Spleen (tissue), 11 donors: Measurements from ENCODE around the gene CELF1. TPM values are rescaled to one million over a fixed set of nuclear protein-coding genes. Genes with fewer than 3 reads are reported as not detected.

Experiments used
- DNase-seq: peaks from one replicate; pipeline ENCODE4 v3.0.0-alpha.2; 2020
- H3K27ac ChIP-seq, 8 donors: fragments of 200-600 bp; sonication (generic) in 7 of 8; 1 replicate in 4 of 8; 2 replicates in 4 of 8; pipeline versions ENCODE4 v1.5.0 to v1.8.0; 2016 to 2021; ENCODE audit warnings: inconsistent platforms in 4 of 8, mild to moderate bottlenecking in 4 of 8, moderate library complexity in 1 of 8
- H3K27me3 ChIP-seq, 7 donors: fragments of 200-600 bp; sonication (generic) in 6 of 7; replicated peaks in 1 of 7; 1 replicate in 4 of 7; 2 replicates in 3 of 7; pipeline versions ENCODE4 v1.5.0 to v1.8.0; 2016 to 2021; ENCODE audit warnings: inconsistent platforms in 3 of 7, mild to moderate bottlenecking in 1 of 7
- H3K36me3 ChIP-seq, 6 donors: fragments of 200-600 bp; sonication (generic) in 5 of 6; 1 replicate in 4 of 6; 2 replicates in 2 of 6; pipeline versions ENCODE4 v1.5.0 to v1.8.0; 2016 to 2021; ENCODE audit warnings: inconsistent platforms in 2 of 6
- H3K4me1 ChIP-seq, 6 donors: fragments of 200-600 bp; sonication (generic) in 5 of 6; 1 replicate in 3 of 6; 2 replicates in 3 of 6; pipeline versions ENCODE4 v1.5.0 to v1.8.0; 2016 to 2021; ENCODE audit warnings: inconsistent platforms in 3 of 6
- H3K4me3 ChIP-seq, 8 donors: fragments of 200-600 bp; sonication (generic) in 7 of 8; 1 replicate in 4 of 8; 2 replicates in 4 of 8; pipeline versions ENCODE4 v1.5.0 to v1.8.0; 2016 to 2021; ENCODE audit warnings: inconsistent platforms in 4 of 8, mild to moderate bottlenecking in 4 of 8, moderate library complexity in 2 of 8
- H3K9me3 ChIP-seq, 8 donors: fragments of 200-600 bp; sonication (generic) in 7 of 8; 1 replicate in 4 of 8; 2 replicates in 4 of 8; pipeline versions ENCODE4 v1.5.0 to v1.8.0; 2016 to 2021; ENCODE audit warnings: inconsistent platforms in 4 of 8
- CTCF ChIP-seq, 11 experiments: fragments of 200-600 bp in 7 of 11; fragments of 450-650 bp in 4 of 11; sonication (generic) in 4 of 11; IDR thresholded peaks in 8 of 11; conservative IDR thresholded peaks in 3 of 11; 1 replicate in 7 of 11; 2 replicates in 4 of 11; pipeline versions ENCODE4 v1.4.0 to v1.8.0; 2016 to 2021; ENCODE audit warnings: antibody characterized with exemption in 11 of 11, inconsistent platforms in 4 of 11, mild to moderate bottlenecking in 1 of 11
- POLR2A ChIP-seq, 3 donors: fragments of 450-650 bp; IDR thresholded peaks; one replicate each; pipeline ENCODE4 v1.5.1; 2017; ENCODE audit warnings: antibody characterized with exemption in 3 of 3, mild to moderate bottlenecking in 1 of 3
- POLR2AphosphoS5 ChIP-seq, 3 donors: sonication (generic); formaldehyde crosslinking; IDR thresholded peaks; one replicate each; pipeline ENCODE4 v1.5.1; 2017; ENCODE audit warnings: antibody characterized with exemption in 3 of 3
- WGBS, 5 donors: extraction: QIAGEN DNeasy Blood & Tissue Kit in 3 of 5; methylation state at CpG; one replicate each; pipeline versions ENCODE4 v1.1.5 to v1.1.7; 2013 to 2018; 5-methylcytosine and 5-hydroxymethylcytosine counted together
- intact Hi-C: fragments of 100-400 bp; cut with DNase I; formaldehyde crosslinking; loops from one replicate; pipeline ENCODE4 v1.15.0; 2023; ENCODE audit warnings: low total_unique reads
- polyA plus RNA-seq, 3 donors: library from polyadenylated mRNA; stranded (reverse); fragments of 200-250 nt; gene quantifications; one replicate each; pipeline ENCODE4 v1.2.1, GENCODE V29; 2013
- total RNA-seq, 7 donors: library from RNA; depleted of rRNA in 3 of 7; stranded (reverse); fragments of >200 nt in 3 of 7; fragmentation: NEBNext Ultra II Directional in 4 of 7; extraction: Animal tissue kit (Norgen Biotek cat#: 25700) in 4 of 7; gene quantifications; one replicate each; pipeline versions ENCODE4 v1.1.0 to v1.2.1, GENCODE V29; 2016 to 2021
- donor health status: healthy with polysubstance abuse.
- donor health status: DM: no; HTN: no; CAD: no; lungs with moderate emphysema.
- donor health status: DM: no; HTN: no; CAD: no.
- donor health status: Bipolar disorder and iron deficiency.
- donor health status: healthy.
- donor health status: DM: no; HTN: no; CAD: no.
- donor health status: DM: yes; HTN: yes; CAD: no.

Gene CELF1
- total and polyA plus RNA-seq, 10 donors: 18.5 to 171 (median 116) TPM

- DNase-seq: peak; percentile 77
- TF ChIP-seq POLR2AphosphoS5 (IDR thresholded peaks at IDR 0.05) (peak in 2 of 3 donors; percentile 50 to 61), CTCF (IDR thresholded peaks at IDR 0.05 in 8 of 11, conservative IDR thresholded peaks at IDR 0.05 in 3 of 11) (no peak)
- H3K27ac ChIP-seq: peak overlapping the region in 7 of 8 donors; percentile 33 to 74 (median 60)
- H3K9me3 ChIP-seq: no peaks in the 10 kb centered on the region
- no peak overlapping the region for H3K4me3 ChIP-seq
- no peaks in the 10 kb centered on the region for H3K27me3 ChIP-seq
- H3K4me1 ChIP-seq: peaks cover 0 to 27% (median 16%) of the 10 kb centered on the region in 6 donors
- 58 to 75% (median 70%) methylated on average over 4 of the region's 4 CpGs for WGBS, 5 donors
- intact Hi-C loops: no loop called here
- H3K36me3 ChIP-seq: peaks cover 0 to 100% (median 48%) of the 10 kb centered on the region in 6 donors
Observed at GRCh38 chr11:47466701-47467250, 86.2 kb downstream of the CELF1 start.

GRCh38 chr11:47466201-47466600 is 86.7 kb downstream of the CELF1 start:
- peaks cover 0 to 99% (median 42%) of the 10 kb centered on the region in 6 donors for H3K36me3 ChIP-seq
- no peak overlapping the region for H3K4me3 ChIP-seq
- H3K27ac ChIP-seq: peak overlapping the region in 6 of 8 donors; percentile 45 to 74 (median 62)
- H3K9me3 ChIP-seq: no peaks in the 10 kb centered on the region
- TF ChIP-seq POLR2AphosphoS5 (IDR thresholded peaks at IDR 0.05): no peak
- TF ChIP-seq CTCF (IDR thresholded peaks at IDR 0.05 in 8 of 11, conservative IDR thresholded peaks at IDR 0.05 in 3 of 11): no peak
- no peak for TF ChIP-seq POLR2A (IDR thresholded peaks at IDR 0.05)
- no peak for DNase-seq
- no peaks in the 10 kb centered on the region for H3K27me3 ChIP-seq
- peaks cover 0 to 27% (median 16%) of the 10 kb centered on the region in 6 donors for H3K4me1 ChIP-seq
- WGBS, 5 donors: 52 to 67% (median 64%) methylated on average over 5 of the region's 5 CpGs
- intact Hi-C loops: no loop called here

- Histone ChIP-seq H3K27me3 (no peaks in the 10 kb centered on the region), H3K9me3 (no peaks in the 10 kb centered on the region), H3K4me1 (peaks cover 0 to 27% (median 16%) of the 10 kb centered on the region in 6 donors), H3K4me3 (no peak overlapping the region), H3K27ac (no peak overlapping the region), H3K36me3 (peaks cover 0 to 99% (median 27%) of the 10 kb centered on the region in 6 donors)
- TF ChIP-seq POLR2AphosphoS5 (IDR thresholded peaks at IDR 0.05) (no peak), CTCF (IDR thresholded peaks at IDR 0.05 in 8 of 11, conservative IDR thresholded peaks at IDR 0.05 in 3 of 11) (no peak), POLR2A (IDR thresholded peaks at IDR 0.05) (no peak)
- intact Hi-C loops: no loop called here
- peak; percentile 36 for DNase-seq
- 91 to 97% (median 95%) methylated on average over 5 of the region's 5 CpGs for WGBS, 5 donors
Observed at GRCh38 chr11:47464483-47464882, 88.4 kb downstream of the CELF1 start.

GRCh38 chr11:47461876-47462275 is 91.1 kb downstream of the CELF1 start:
- Histone ChIP-seq H3K27ac (no peak overlapping the region), H3K4me3 (no peak overlapping the region), H3K9me3 (no peaks in the 10 kb centered on the region), H3K36me3 (peaks cover 0 to 85% (median 22%) of the 10 kb centered on the region in 6 donors), H3K4me1 (peaks cover 0 to 19% (median 11%) of the 10 kb centered on the region in 6 donors), H3K27me3 (no peaks in the 10 kb centered on the region)
- peak; percentile 40 for DNase-seq
- intact Hi-C loops: no loop called here
- WGBS, 5 donors: 95 to 98% (median 97%) methylated on average over 7 of the region's 7 CpGs
- TF ChIP-seq POLR2A (IDR thresholded peaks at IDR 0.05): no peak
- TF ChIP-seq POLR2AphosphoS5 (IDR thresholded peaks at IDR 0.05): no peak
- no peak for TF ChIP-seq CTCF (IDR thresholded peaks at IDR 0.05 in 8 of 11, conservative IDR thresholded peaks at IDR 0.05 in 3 of 11)
